CD4-positive, alpha-beta T cell treated with Interleukin-15 for 4 hours (primary cell): ENCODE measurements around the gene PAPSS2.
"Not testable (repeated sequence)": the region's sequence is repeated elsewhere in the genome, so short reads cannot be mapped to it uniquely, and the experiment has no call there.

Source experiments
- DNase-seq: peaks from one replicate; pipeline ENCODE4 v3.0.0-alpha.2; 2020; ENCODE audit warnings: low spot score

Gene PAPSS2

GRCh38 chr10:87659571-87660483 lies at the start of gene PAPSS2:
Gene PAPSS2 (plus strand): TSS chr10:87659878. CDS start chr10:87659982, 104 bp downstream.
- no peak for DNase-seq

GRCh38 chr10:87611341-87611740 lies 48.3 kb upstream of the PAPSS2 start:
- not testable (repeated sequence) for DNase-seq

- DNase-seq = no peak
Observed at GRCh38 chr10:87612115-87612514, 47.6 kb upstream of the PAPSS2 start.

- no peak for DNase-seq
Observed at GRCh38 chr10:87613751-87614150, 45.9 kb upstream of the PAPSS2 start.

- no peak for DNase-seq
Observed at GRCh38 chr10:87615856-87616255, 43.8 kb upstream of the PAPSS2 start.

- DNase-seq = no peak
Observed at GRCh38 chr10:87617503-87617902, 42.2 kb upstream of the PAPSS2 start.

- no peak for DNase-seq
Observed at GRCh38 chr10:87618566-87619423, 40.9 kb upstream of the PAPSS2 start.

GRCh38 chr10:87619705-87620104 lies 40.0 kb upstream of the PAPSS2 start:
- DNase-seq = no peak

- not testable (repeated sequence) for DNase-seq
Observed at GRCh38 chr10:87621440-87621839, 38.2 kb upstream of the PAPSS2 start.

GRCh38 chr10:87622314-87623004 lies 37.2 kb upstream of the PAPSS2 start:
- no peak for DNase-seq

GRCh38 chr10:87623191-87623590 lies 36.5 kb upstream of the PAPSS2 start:
- DNase-seq = no peak

- DNase-seq = no peak
Observed at GRCh38 chr10:87625661-87626060, 34.0 kb upstream of the PAPSS2 start.

- DNase-seq = no peak
Observed at GRCh38 chr10:87626422-87626892, 33.2 kb upstream of the PAPSS2 start.

- no peak for DNase-seq
Observed at GRCh38 chr10:87630171-87630570, 29.5 kb upstream of the PAPSS2 start.

- no peak for DNase-seq
Observed at GRCh38 chr10:87632454-87632853, 27.2 kb upstream of the PAPSS2 start.

- no peak for DNase-seq
Observed at GRCh38 chr10:87634311-87634710, 25.4 kb upstream of the PAPSS2 start.

GRCh38 chr10:87635498-87636312 lies 24.0 kb upstream of the PAPSS2 start:
- no peak for DNase-seq

GRCh38 chr10:87636313-87636915 lies 23.3 kb upstream of the PAPSS2 start:
- no peak for DNase-seq

- DNase-seq = no peak
Observed at GRCh38 chr10:87639493-87639892, 20.2 kb upstream of the PAPSS2 start.

- DNase-seq = no peak
Observed at GRCh38 chr10:87640043-87640442, 19.6 kb upstream of the PAPSS2 start.

GRCh38 chr10:87642486-87642885 lies 17.2 kb upstream of the PAPSS2 start:
- no peak for DNase-seq
